ENCODE measurements around the gene SLC66A1. TPM values are rescaled to one million over a fixed set of nuclear protein-coding genes. Genes with fewer than 3 reads are reported as not detected.

Gene SLC66A1
- total RNA-seq, 3 donors from 2014 or later = 11.3 to 16.2 (median 13.6) TPM

DNA sequence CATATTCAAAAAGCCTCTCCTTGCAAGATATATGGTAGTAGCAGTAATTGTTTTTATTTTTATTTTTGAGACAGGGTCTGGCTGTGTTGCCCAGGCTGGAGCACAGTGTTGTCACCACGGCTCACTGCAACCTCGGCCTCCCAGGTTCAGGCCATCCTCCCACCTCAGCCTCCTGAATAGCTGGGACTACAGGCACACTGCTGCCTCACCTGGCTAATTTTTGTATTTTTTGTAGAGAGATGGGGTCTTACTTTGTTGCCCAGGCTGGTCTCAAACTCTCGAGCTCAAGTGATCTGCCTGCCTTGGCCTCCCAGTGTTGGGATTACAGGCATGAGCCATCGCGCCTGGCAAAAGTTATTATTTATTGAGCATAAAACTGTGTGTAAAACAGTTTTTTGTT lies 38.4 kb downstream of the SLC66A1 start:
- intact Hi-C loops (cut with DNase I, micrococcal nuclease) = no loop called here
- TF ChIP-seq, protein P1, sequence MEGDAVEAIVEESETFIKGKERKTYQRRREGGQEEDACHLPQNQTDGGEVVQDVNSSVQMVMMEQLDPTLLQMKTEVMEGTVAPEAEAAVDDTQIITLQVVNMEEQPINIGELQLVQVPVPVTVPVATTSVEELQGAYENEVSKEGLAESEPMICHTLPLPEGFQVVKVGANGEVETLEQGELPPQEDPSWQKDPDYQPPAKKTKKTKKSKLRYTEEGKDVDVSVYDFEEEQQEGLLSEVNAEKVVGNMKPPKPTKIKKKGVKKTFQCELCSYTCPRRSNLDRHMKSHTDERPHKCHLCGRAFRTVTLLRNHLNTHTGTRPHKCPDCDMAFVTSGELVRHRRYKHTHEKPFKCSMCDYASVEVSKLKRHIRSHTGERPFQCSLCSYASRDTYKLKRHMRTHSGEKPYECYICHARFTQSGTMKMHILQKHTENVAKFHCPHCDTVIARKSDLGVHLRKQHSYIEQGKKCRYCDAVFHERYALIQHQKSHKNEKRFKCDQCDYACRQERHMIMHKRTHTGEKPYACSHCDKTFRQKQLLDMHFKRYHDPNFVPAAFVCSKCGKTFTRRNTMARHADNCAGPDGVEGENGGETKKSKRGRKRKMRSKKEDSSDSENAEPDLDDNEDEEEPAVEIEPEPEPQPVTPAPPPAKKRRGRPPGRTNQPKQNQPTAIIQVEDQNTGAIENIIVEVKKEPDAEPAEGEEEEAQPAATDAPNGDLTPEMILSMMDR (IDR thresholded peaks at IDR 0.05) = no peak
- Histone ChIP-seq H3K4me3 (no peak overlapping the region), H3K4me1 (ENCODE audit: low read depth) (no peaks in the 10 kb centered on the region), H3K9me3 (no peaks in the 10 kb centered on the region), H3K36me3 (ENCODE audit: low read depth) (peaks cover 7% of the 10 kb centered on the region)
- DNase-seq (no peak), ATAC-seq (no peak)

DNA sequence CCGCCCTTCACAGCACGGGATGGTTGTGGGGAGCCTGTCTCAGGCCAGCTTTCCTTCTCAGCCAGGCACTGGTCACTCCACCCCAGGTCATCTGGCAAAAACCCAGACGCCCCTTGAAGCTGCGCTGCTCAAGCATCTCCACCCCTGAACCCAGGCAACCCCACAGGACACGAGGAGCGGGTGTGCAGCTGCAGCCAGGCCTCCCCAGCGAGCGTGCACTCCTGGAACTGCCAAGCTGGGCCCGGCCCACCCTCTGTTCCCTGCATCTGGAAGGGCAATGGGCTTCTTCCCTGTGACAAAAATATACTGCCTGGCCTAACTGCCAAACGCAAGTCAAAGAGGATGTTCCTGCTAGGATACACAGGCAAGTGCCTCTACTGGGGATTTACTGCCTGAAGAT lies 39.7 kb downstream of the SLC66A1 start:
- Histone ChIP-seq H3K36me3 (ENCODE audit: low read depth) (peaks cover 7% of the 10 kb centered on the region), H3K4me1 (ENCODE audit: low read depth) (no peaks in the 10 kb centered on the region), H3K9me3 (no peaks in the 10 kb centered on the region), H3K4me3 (no peak overlapping the region)
- DNase-seq (peak in 1 of 3 donors; percentile 20), ATAC-seq (no peak)
- intact Hi-C loops (cut with DNase I, micrococcal nuclease) = no loop called here
- TF ChIP-seq, protein P1 (IDR thresholded peaks at IDR 0.05) = no peak

DNA sequence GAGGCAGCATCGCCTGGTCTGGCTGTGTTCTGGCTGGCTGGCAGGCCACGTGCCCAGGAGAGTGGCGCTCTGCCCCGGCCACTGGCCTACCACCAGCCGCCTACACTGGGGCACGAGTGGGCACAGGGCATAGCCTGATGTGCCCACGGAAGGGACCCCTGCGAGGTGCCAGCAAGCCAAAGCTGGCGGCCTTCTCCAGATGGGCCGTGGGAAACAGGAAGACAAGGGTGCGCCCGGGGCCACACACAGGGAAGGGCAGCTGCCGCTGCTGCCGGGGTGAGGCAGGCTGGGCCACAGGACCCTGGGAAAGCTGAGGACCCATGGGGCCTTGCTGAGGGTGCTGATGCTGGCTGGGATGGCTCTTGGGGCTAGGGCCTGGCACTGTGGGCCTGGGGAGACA lies 40.7 kb downstream of the SLC66A1 start:
- intact Hi-C loops (cut with DNase I, micrococcal nuclease) = no loop called here
- no peaks in the 10 kb centered on the region for H3K9me3 ChIP-seq
- peaks cover 7% of the 10 kb centered on the region for H3K36me3 ChIP-seq (ENCODE audit: low read depth)
- DNase-seq (no peak), ATAC-seq (no peak)
- TF ChIP-seq, protein P1 (IDR thresholded peaks at IDR 0.05) = no peak
- no peak overlapping the region for H3K4me3 ChIP-seq
- H3K4me1 ChIP-seq (ENCODE audit: low read depth) = no peaks in the 10 kb centered on the region

DNA sequence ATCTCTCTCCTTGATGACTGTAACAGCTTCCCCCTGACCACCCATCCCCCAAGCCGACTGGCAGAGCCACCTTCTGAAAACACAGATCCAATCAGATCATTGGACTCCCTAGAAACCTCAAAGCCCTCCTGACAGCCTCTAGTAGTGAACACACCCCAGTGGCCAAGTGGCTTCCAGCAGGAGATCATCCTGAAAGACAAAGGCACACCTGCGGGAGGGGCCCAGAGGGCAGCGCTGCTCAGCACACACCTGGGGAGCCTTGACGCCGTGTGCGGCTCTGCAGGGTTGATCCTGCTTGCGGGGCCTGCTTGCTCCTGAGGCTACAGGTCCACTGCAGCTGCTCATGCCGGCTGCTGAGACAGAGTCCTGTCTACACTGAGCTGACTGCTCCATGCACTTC lies 41.5 kb downstream of the SLC66A1 start:
- intact Hi-C loops (cut with DNase I, micrococcal nuclease) = no loop called here
- ATAC-seq = peak; percentile 58
- no peaks in the 10 kb centered on the region for H3K9me3 ChIP-seq
- TF ChIP-seq, protein P1 (IDR thresholded peaks at IDR 0.05) = no peak
- no peak overlapping the region for H3K4me3 ChIP-seq
- no peaks in the 10 kb centered on the region for H3K4me1 ChIP-seq (ENCODE audit: low read depth)
- DNase-seq = no peak
- H3K36me3 ChIP-seq (ENCODE audit: low read depth) = peaks cover 7% of the 10 kb centered on the region

DNA sequence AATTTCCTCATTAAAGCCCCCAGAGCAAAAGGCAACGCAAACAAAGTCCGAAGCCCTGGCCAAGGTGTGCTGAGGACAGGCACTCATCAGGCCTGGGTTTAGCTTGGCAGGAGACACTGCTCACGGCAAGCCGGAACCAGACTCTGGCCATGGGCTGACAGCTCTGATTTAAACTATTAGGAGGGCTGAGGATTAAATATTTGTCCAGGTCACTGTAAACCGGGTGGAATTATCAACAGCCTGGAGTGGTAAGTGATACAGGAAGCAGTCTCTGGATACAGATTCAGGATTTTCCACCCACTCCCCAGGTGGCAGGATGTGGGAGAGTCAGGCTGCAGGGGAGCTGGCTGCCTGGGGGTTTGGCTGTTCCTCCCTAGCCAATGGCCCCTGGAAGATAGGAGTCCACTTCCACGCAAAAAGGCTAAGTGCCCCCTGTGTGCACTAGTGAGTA lies 42.4 kb downstream of the SLC66A1 start:
- no peak for DNase-seq
- no peak for ATAC-seq
- intact Hi-C loops (cut with DNase I, micrococcal nuclease) = no loop called here
- Histone ChIP-seq H3K4me1 (ENCODE audit: low read depth) (no peaks in the 10 kb centered on the region), H3K4me3 (no peak overlapping the region), H3K36me3 (ENCODE audit: low read depth) (peaks cover 7% of the 10 kb centered on the region), H3K9me3 (no peaks in the 10 kb centered on the region)
- TF ChIP-seq, protein P1 (IDR thresholded peaks at IDR 0.05) = no peak

DNA sequence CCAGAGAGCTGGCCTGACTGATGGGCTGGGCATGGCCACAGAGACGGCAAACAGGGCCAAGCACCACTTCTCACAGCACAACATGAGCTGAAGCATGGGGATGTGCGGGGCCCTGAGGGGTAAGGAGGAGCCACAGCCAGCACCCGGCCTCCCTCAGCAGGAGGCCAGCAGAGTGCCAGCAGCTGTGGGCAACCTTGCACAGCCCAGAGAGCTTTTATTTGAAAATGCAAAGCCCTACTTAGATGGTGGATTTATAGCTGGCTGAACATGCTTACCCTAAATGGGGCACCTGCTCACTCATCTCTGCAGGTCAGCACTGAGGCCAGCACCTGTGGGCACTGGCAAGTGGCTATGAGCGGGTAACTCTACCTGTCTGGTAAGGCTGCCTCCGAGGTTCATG lies 44.1 kb downstream of the SLC66A1 start:
- Histone ChIP-seq H3K36me3 (ENCODE audit: low read depth) (peaks cover 7% of the 10 kb centered on the region), H3K4me1 (ENCODE audit: low read depth) (no peaks in the 10 kb centered on the region), H3K4me3 (no peak overlapping the region), H3K9me3 (no peaks in the 10 kb centered on the region)
- ATAC-seq (no peak), DNase-seq (no peak)
- TF ChIP-seq, protein P1 (IDR thresholded peaks at IDR 0.05) = no peak
- intact Hi-C loops (cut with DNase I, micrococcal nuclease) = no loop called here

Data from mucosa of descending colon (tissue), 3 donors.